H1 (cell line): ENCODE data around the gene DIS3. TPM values are rescaled to one million over a fixed set of nuclear protein-coding genes. Genes with fewer than 3 reads are reported as not detected.

Source experiments
- CTCF ChIA-PET: fragments of 300-600 bp; sonication (Branson Sonifier 250); formaldehyde crosslinking; loops from one replicate; lab custom pipeline; 2021; ENCODE audit not compliant: partially characterized antibody; lab: Charles Lee
- POLR2A ChIA-PET: fragments of 300-600 bp; sonication (Branson Sonifier 250); formaldehyde crosslinking; loops from one replicate; lab custom pipeline; 2021; ENCODE audit warnings: inconsistent platforms; ENCODE audit not compliant: partially characterized antibody; lab: Charles Lee
- DNase-seq, 2 experiments: peaks; one replicate each; pipeline versions ENCODE4 v3.0.0 to v3.0.0-alpha.2; 2010 to 2022; ENCODE audit warnings: low spot score in 2 of 2, low read depth in 1 of 2, mixed read lengths in 1 of 2
- FAIRE-seq: peaks from 2 replicates; lab custom pipeline; 2011; peaks lifted over from hg19 to GRCh38; lab: Jason Lieb, UNC
- H2AFZ ChIP-seq: 2 replicates; pipeline ENCODE4 v1.8.1; 2012; ENCODE audit warnings: low read length, inconsistent platforms
- H2AK5ac ChIP-seq: 2 replicates; pipeline ENCODE4 v1.6.1; 2013; ENCODE audit warnings: low read depth, low read length
- H2BK120ac ChIP-seq: replicated peaks from 2 replicates; pipeline ENCODE3; 2013; ENCODE audit warnings: low read depth, low read length, inconsistent platforms
- H2BK12ac ChIP-seq: 2 replicates; pipeline ENCODE4 v1.6.1; 2013; ENCODE audit warnings: low read depth, low read length
- H2BK15ac ChIP-seq: 2 replicates; pipeline ENCODE4 v1.6.1; 2013; ENCODE audit warnings: low read length
- H2BK20ac ChIP-seq: 2 replicates; pipeline ENCODE4 v1.6.1; 2013; ENCODE audit warnings: low read length
- H2BK5ac ChIP-seq: 2 replicates; pipeline ENCODE4 v1.6.1; 2013; ENCODE audit warnings: low read depth, low read length
- H3K14ac ChIP-seq: 2 replicates; pipeline ENCODE4 v1.6.1; 2013; ENCODE audit warnings: inconsistent platforms; ENCODE audit not compliant: insufficient read length
- H3K18ac ChIP-seq: 2 replicates; pipeline ENCODE4 v1.6.1; 2013; ENCODE audit warnings: low read length; ENCODE audit errors: extremely low read depth
- H3K23ac ChIP-seq: 2 replicates; pipeline ENCODE4 v1.6.1; 2013; ENCODE audit warnings: inconsistent platforms; ENCODE audit not compliant: insufficient read length
- H3K23me2 ChIP-seq: 2 replicates; pipeline ENCODE4 v1.6.1; 2013; ENCODE audit warnings: low read depth, low read length
- H3K27ac ChIP-seq: 2 replicates; pipeline ENCODE4 v1.6.1; 2011; ENCODE audit warnings: low read depth, low read length, inconsistent platforms
- H3K27me3 ChIP-seq, 4 experiments: replicated peaks in 1 of 4; 1 replicate in 1 of 4; 2 replicates in 3 of 4; pipeline versions ENCODE4 v1.6.1 to v1.8.1; 2011 to 2013; ENCODE audit warnings: low read length in 3 of 4, mild to moderate bottlenecking in 3 of 4, inconsistent platforms in 2 of 4, mixed read lengths in 2 of 4, moderate library complexity in 1 of 4; ENCODE audit not compliant: control insufficient read depth in 3 of 4, insufficient read depth in 3 of 4; ENCODE audit errors: extremely low read depth in 1 of 4
- H3K36me3 ChIP-seq, 4 experiments: 2 replicates each; pipeline versions ENCODE4 v1.6.1 to v1.8.1; 2011 to 2013; ENCODE audit warnings: mild to moderate bottlenecking in 4 of 4, low read length in 3 of 4, moderate library complexity in 2 of 4, control low read depth in 1 of 4, inconsistent platforms in 1 of 4; ENCODE audit not compliant: insufficient read depth in 4 of 4, control insufficient read depth in 2 of 4
- H3K4ac ChIP-seq: replicated peaks from 2 replicates; pipeline ENCODE3; 2013; ENCODE audit warnings: low read length, low read depth, mixed read lengths, inconsistent platforms; ENCODE audit not compliant: insufficient read length
- H3K4me1 ChIP-seq, 4 experiments: replicated peaks in 1 of 4; 1 replicate in 1 of 4; 2 replicates in 3 of 4; pipeline versions ENCODE4 v1.6.1 to v1.8.1; 2011 to 2013; ENCODE audit warnings: low read length in 3 of 4, inconsistent platforms in 2 of 4, mixed read lengths in 1 of 4; ENCODE audit not compliant: insufficient read depth in 4 of 4, control insufficient read depth in 3 of 4
- H3K4me2 ChIP-seq, 2 experiments: 2 replicates each; pipeline versions ENCODE4 v1.6.1 to v1.8.1; 2011 to 2013; ENCODE audit warnings: low read depth in 2 of 2, low read length in 2 of 2, control low read depth in 1 of 2, inconsistent platforms in 1 of 2, mild to moderate bottlenecking in 1 of 2; ENCODE audit not compliant: insufficient read depth in 1 of 2
- H3K4me3 ChIP-seq, 4 experiments: fragments of 200-600, 300-600 bp in 1 of 4; sonication (generic), shearing (Covaris generic), sonication (Bioruptor Twin) in 1 of 4; 2 replicates each; pipeline versions ENCODE4 v1.5.1 to v1.8.1; 2011 to 2016; ENCODE audit warnings: low read length in 4 of 4, low read depth in 3 of 4, control low read depth in 2 of 4, inconsistent platforms in 2 of 4, mild to moderate bottlenecking in 2 of 4, mixed read lengths in 1 of 4, moderate library complexity in 1 of 4; ENCODE audit not compliant: insufficient read depth in 2 of 4; ENCODE audit errors: extremely low read depth in 1 of 4
- H3K56ac ChIP-seq: replicated peaks from 2 replicates; pipeline ENCODE3; 2013; ENCODE audit warnings: low read depth, mild to moderate bottlenecking, mixed read lengths, low read length, inconsistent platforms; ENCODE audit not compliant: insufficient read length
- H3K79me1 ChIP-seq: 2 replicates; pipeline ENCODE4 v1.6.1; 2013; ENCODE audit warnings: low read depth, low read length, control low read depth
- H3K79me2 ChIP-seq, 2 experiments: 2 replicates each; pipeline versions ENCODE4 v1.6.1 to v1.8.1; 2012 to 2013; ENCODE audit warnings: low read length in 2 of 2, mild to moderate bottlenecking in 2 of 2, inconsistent platforms in 1 of 2; ENCODE audit not compliant: insufficient read depth in 2 of 2, control insufficient read depth in 1 of 2
- H3K9ac ChIP-seq, 4 experiments: replicated peaks in 1 of 4; 1 replicate in 1 of 4; 2 replicates in 3 of 4; pipeline versions ENCODE4 v1.6.1 to v1.8.1; 2011 to 2013; ENCODE audit warnings: low read depth in 3 of 4, low read length in 3 of 4, control low read depth in 2 of 4, mild to moderate bottlenecking in 2 of 4, moderate library complexity in 2 of 4, inconsistent platforms in 1 of 4; ENCODE audit errors: extremely low read depth in 1 of 4
- H3K9me3 ChIP-seq, 2 experiments: 2 replicates each; pipeline versions ENCODE4 v1.6.1 to v1.8.1; 2012 to 2013; ENCODE audit warnings: mild to moderate bottlenecking in 2 of 2, moderate library complexity in 2 of 2, control low read depth in 1 of 2, inconsistent platforms in 1 of 2, low read depth in 1 of 2, low read length in 1 of 2, mixed read lengths in 1 of 2; ENCODE audit not compliant: insufficient read depth in 2 of 2
- H4K20me1 ChIP-seq, 2 experiments: replicated peaks in 1 of 2; 2 replicates each; pipeline versions ENCODE3 to v1.8.1; 2011 to 2013; ENCODE audit warnings: inconsistent platforms in 2 of 2, low read length in 2 of 2, mild to moderate bottlenecking in 1 of 2; ENCODE audit not compliant: insufficient read depth in 2 of 2, control insufficient read depth in 1 of 2
- H4K5ac ChIP-seq: 2 replicates; pipeline ENCODE4 v1.6.1; 2013; ENCODE audit warnings: low read length, low read depth, mixed read lengths, inconsistent platforms; ENCODE audit not compliant: insufficient read length
- H4K8ac ChIP-seq: 2 replicates; pipeline ENCODE4 v1.8.0; 2013; ENCODE audit warnings: mild to moderate bottlenecking, moderate library complexity, low read length, inconsistent platforms; ENCODE audit not compliant: insufficient read depth; ENCODE audit errors: extremely low read depth
- H4K91ac ChIP-seq: replicated peaks from 2 replicates; pipeline ENCODE3; 2013; ENCODE audit warnings: low read length, mixed read lengths, inconsistent platforms; ENCODE audit not compliant: insufficient read length
- CTCF ChIP-seq, 3 experiments: IDR thresholded peaks; 1 replicate in 2 of 3; 2 replicates in 1 of 3; pipeline versions ENCODE4 v1.5.1 to v1.6.1; 2011; ENCODE audit warnings: low read length in 3 of 3, mild to moderate bottlenecking in 3 of 3, inconsistent platforms in 2 of 3, low read depth in 1 of 3, moderate library complexity in 1 of 3; ENCODE audit not compliant: insufficient read depth in 1 of 3; ENCODE audit errors: control extremely low read depth in 1 of 3
- KDM5A ChIP-seq: fragments of 200-600 bp; IDR thresholded peaks from 2 replicates; pipeline ENCODE4 v1.7.1; 2012; ENCODE audit warnings: mild to moderate bottlenecking, low read length, inconsistent platforms, mixed read lengths
- RAD21 ChIP-seq, 2 experiments: IDR thresholded peaks in 1 of 2; conservative IDR thresholded peaks in 1 of 2; 2 replicates each; pipeline ENCODE4 v1.6.1; 2011; ENCODE audit warnings: low read depth in 2 of 2, low read length in 2 of 2, improper control_type of control experiment in 1 of 2, inconsistent platforms in 1 of 2, mild to moderate bottlenecking in 1 of 2, moderate library complexity in 1 of 2
- WGBS, 2 experiments: shearing (Covaris generic) in 1 of 2; methylation state at CpG; one replicate each; pipeline versions ENCODE4 v1.1.6 to v1.1.7; 2013 to 2015; ENCODE audit warnings: low lambda C conversion rate in 2 of 2, mixed read lengths in 2 of 2, inconsistent platforms in 1 of 2, low coverage in 1 of 2, missing lambda C conversion rate in 1 of 2; ENCODE audit not compliant: insufficient replicate concordance in 2 of 2, insufficient coverage in 1 of 2, insufficient read length in 1 of 2; ENCODE audit errors: extremely low coverage in 1 of 2, missing lambda C conversion rate in 1 of 2; 5-methylcytosine and 5-hydroxymethylcytosine counted together
- polyA plus RNA-seq, 7 experiments: library from polyadenylated mRNA; depleted of rRNA in 3 of 7; stranded (reverse) in 5 of 7; unstranded in 2 of 7; fragments of >200 nt in 5 of 7; fragments of 200-250 nt in 2 of 7; gene quantifications; 1 replicate in 5 of 7; 2 replicates in 1 of 7; 4 replicates in 1 of 7; pipeline versions ENCODE4 v1.2.1 to v1.2.3, GENCODE V29; 2011 to 2013; ENCODE audit warnings: missing spikeins in 2 of 7, mixed read lengths in 2 of 7
- total RNA-seq: library from RNA; stranded (reverse); fragmentation: NEBNext Ultra II Directional; extraction: Animal tissue kit (Norgen Biotek cat#: 25700); gene quantifications from 2 replicates; pipeline ENCODE4 v1.2.1, GENCODE V29; 2021

Gene DIS3
- total and polyA plus RNA-seq, 2 of the 8 experiments (the other 6 are each of a cell fraction or from before 2014, with no cell fraction given) = 10.8 to 39.9 TPM

- H3K27me3 ChIP-seq = no peaks in the 10 kb centered on the region
- DNase-seq (no peak), FAIRE-seq (no peak)
- H3K79me1 ChIP-seq = no peaks in the 10 kb centered on the region
- H3K23me2 ChIP-seq = no peaks in the 10 kb centered on the region
- H4K8ac ChIP-seq = no peak overlapping the region
- no peak overlapping the region for H3K27ac ChIP-seq
- no peak overlapping the region for H4K5ac ChIP-seq
- no peak overlapping the region for H4K91ac ChIP-seq
- H2BK15ac ChIP-seq = no peak overlapping the region
- H3K18ac ChIP-seq = no peak overlapping the region
- ChIA-PET CTCF (interaction anchor here (1.4 to 2.0 kb wide), 3 partner anchors 12 to 24 kb away, joined by 3 to 10 read pairs (median 5); no protein-coding TSS in a partner anchor), POLR2A (no interaction called here)
- H2BK20ac ChIP-seq = no peak overlapping the region
- H2AFZ ChIP-seq = no peak overlapping the region
- no peak overlapping the region for H3K4ac ChIP-seq
- H2BK120ac ChIP-seq = no peak overlapping the region
- peak in 1 of 3 experiments; percentile 9; a peak in 1 of 4 replicates for TF ChIP-seq CTCF (IDR thresholded peaks at IDR 0.05; ENCODE audit: control extremely low read depth in 1 of 3, insufficient read depth in 1 of 3, low read depth in 1 of 3, low read length in 3 of 3)
- TF ChIP-seq KDM5A = no peak
- TF ChIP-seq RAD21 (IDR thresholded peaks at IDR 0.05 in 1 of 2, conservative IDR thresholded peaks at IDR 0.05 in 1 of 2; ENCODE audit: low read depth in 2 of 2, low read length in 2 of 2) = peak in 1 of 2 experiments; percentile 29; a peak in 2 of 4 replicates
- no peak overlapping the region for H3K56ac ChIP-seq
- 18% methylated on average over 1 of the region's 1 CpG; no CpG with 5 or more reads in 1 of the 2 experiments for WGBS, 2 experiments
- H2AK5ac ChIP-seq = no peak overlapping the region
- H3K23ac ChIP-seq = no peak overlapping the region
- no peak overlapping the region for H3K4me3 ChIP-seq
- no peaks in the 10 kb centered on the region for H4K20me1 ChIP-seq
- H3K9me3 ChIP-seq = no peaks in the 10 kb centered on the region
- H3K4me2 ChIP-seq = no peak overlapping the region
- H2BK5ac ChIP-seq = no peak overlapping the region
- no peak overlapping the region for H3K14ac ChIP-seq
- H3K9ac ChIP-seq = no peak overlapping the region
- peaks cover 0 to 2% (median 0%) of the 10 kb centered on the region in 4 experiments; a peak in 1 of 8 replicates for H3K36me3 ChIP-seq
- no peak overlapping the region for H2BK12ac ChIP-seq
- no peaks in the 10 kb centered on the region for H3K79me2 ChIP-seq
- H3K4me1 ChIP-seq = no peaks in the 10 kb centered on the region
These were observed 27.3 kb upstream of the DIS3 start for GRCh38 chr13:72808917-72809500.
